22Rv1 (cell line): ENCODE data around the gene STAG3.
"Not testable (repeated sequence)": the region's sequence is repeated elsewhere in the genome, so short reads cannot be mapped to it uniquely, and the experiment has no call there.

ENCODE experiments used
- H3K27ac ChIP-seq: fragments of 450-650 bp; 2 replicates; pipeline ENCODE4 v1.5.1; 2017
- CTCF ChIP-seq: fragments of 450-650 bp; IDR thresholded peaks from 2 replicates; pipeline ENCODE4 v1.5.1; 2017; ENCODE audit warnings: mild to moderate bottlenecking
- ZFX ChIP-seq: fragments of 450-650 bp; IDR thresholded peaks from 2 replicates; pipeline ENCODE4 v1.6.1; 2017; ENCODE audit warnings: antibody characterized with exemption, borderline replicate concordance

STAG3 gene

GRCh38 chr7:100212631-100213286 lies 35.0 kb downstream of the STAG3 start:
- no peak for TF ChIP-seq ZFX
- TF ChIP-seq CTCF: no peak
- no peak overlapping the region for H3K27ac ChIP-seq

- TF ChIP-seq ZFX: no peak
- no peak for TF ChIP-seq CTCF
- no peak overlapping the region for H3K27ac ChIP-seq
Measured at GRCh38 chr7:100213672-100214071, 36.0 kb downstream of the STAG3 start.

- not testable (repeated sequence) for H3K27ac ChIP-seq
Measured at GRCh38 chr7:100214356-100214755, 36.6 kb downstream of the STAG3 start.

GRCh38 chr7:100215895-100216294 lies 38.2 kb downstream of the STAG3 start:
- H3K27ac ChIP-seq: no peak overlapping the region
- no peak for TF ChIP-seq ZFX

GRCh38 chr7:100217934-100218333 lies 40.2 kb downstream of the STAG3 start:
- H3K27ac ChIP-seq: not testable (repeated sequence)
- TF ChIP-seq CTCF: peak; percentile 66

- H3K27ac ChIP-seq: no peak overlapping the region
- TF ChIP-seq ZFX (no peak), CTCF (no peak)
Measured at GRCh38 chr7:100219271-100219737, 41.6 kb downstream of the STAG3 start.

GRCh38 chr7:100219801-100220585 lies 42.3 kb downstream of the STAG3 start, which contains the start of gene PVRIG:
PVRIG (plus strand) TSS chr7:100219949; CDS start chr7:100219971, 22 bp downstream.
- H3K27ac ChIP-seq: not testable (repeated sequence)

- TF ChIP-seq CTCF (no peak), ZFX (no peak)
- no peak overlapping the region for H3K27ac ChIP-seq
Measured at GRCh38 chr7:100220586-100221230, 43.0 kb downstream of the STAG3 start.
